C4-2B (cell line): ENCODE data around the gene AP2A2.

Experiments used
- CTCF ChIP-seq: fragments of 450-650 bp; conservative IDR thresholded peaks from 2 replicates; pipeline ENCODE4 v1.5.1; 2017; ENCODE audit warnings: mild to moderate bottlenecking
- ZFX ChIP-seq: fragments of 450-650 bp; IDR thresholded peaks from 2 replicates; pipeline ENCODE4 v1.6.1; 2017

- TF ChIP-seq CTCF (no peak), ZFX (no peak)
These were observed 5.7 kb downstream of the AP2A2 start for GRCh38 chr11:931385-931784.
